ENCODE data around the gene MAST4.

MAST4 gene

DNA sequence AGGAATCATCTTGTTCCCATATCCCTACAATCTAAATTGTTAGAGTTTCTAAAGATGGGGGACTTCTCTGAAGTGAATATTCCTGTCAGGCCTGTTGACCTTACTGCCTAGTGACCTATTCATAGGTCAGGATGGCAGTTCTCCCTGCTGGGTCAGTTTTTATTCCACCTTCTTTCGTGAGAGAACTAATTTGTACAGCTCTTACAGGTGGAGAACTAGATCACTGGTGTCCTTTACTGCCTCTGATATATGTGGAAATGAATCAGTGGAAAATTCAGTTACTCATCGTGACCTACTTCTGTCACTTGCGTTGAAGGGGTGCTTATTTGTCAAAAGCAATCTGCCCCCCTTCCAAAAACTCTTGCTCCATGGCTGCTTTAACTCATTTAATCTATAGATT is 435.5 kb downstream of the MAST4 start:
- no peak for DNase-seq (ENCODE audit: low read depth in 2 of 3, low spot score in 2 of 3)

DNA sequence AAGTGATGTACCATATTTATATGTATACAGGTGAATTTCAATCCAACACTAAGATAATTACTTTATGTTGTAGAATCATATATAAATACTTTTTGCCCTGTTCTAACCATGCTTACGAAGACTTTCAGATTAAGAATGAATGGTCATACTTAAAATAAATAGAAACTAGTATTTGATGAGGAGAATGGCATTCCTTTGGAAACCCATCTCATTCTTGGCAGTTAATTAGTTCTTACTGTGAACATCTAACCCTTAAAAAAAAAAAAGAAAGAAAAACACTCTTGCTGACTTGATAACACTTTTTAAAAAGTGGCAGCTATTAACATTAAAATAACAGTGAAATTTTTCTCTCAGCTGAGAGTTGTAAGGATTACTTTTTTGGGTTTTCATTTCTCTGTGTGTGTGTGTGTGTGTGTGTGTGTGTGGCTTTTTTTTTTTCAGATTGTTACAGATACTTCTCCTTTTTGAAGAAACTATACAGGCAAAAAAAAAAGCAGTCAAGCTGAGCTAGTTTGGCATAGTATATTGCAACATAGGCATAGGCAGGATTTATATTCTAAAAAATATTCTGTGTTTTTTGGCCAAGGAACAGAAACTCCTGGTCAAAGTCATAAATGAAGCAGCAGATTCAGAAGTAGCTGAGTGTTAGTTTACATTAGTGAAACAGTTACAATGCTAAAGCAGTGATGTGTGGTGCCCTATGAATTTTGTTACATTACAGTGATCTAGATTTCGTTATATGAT is 436.9 kb downstream of the MAST4 start:
- no peak for DNase-seq (ENCODE audit: low read depth in 2 of 3, low spot score in 2 of 3)

DNA sequence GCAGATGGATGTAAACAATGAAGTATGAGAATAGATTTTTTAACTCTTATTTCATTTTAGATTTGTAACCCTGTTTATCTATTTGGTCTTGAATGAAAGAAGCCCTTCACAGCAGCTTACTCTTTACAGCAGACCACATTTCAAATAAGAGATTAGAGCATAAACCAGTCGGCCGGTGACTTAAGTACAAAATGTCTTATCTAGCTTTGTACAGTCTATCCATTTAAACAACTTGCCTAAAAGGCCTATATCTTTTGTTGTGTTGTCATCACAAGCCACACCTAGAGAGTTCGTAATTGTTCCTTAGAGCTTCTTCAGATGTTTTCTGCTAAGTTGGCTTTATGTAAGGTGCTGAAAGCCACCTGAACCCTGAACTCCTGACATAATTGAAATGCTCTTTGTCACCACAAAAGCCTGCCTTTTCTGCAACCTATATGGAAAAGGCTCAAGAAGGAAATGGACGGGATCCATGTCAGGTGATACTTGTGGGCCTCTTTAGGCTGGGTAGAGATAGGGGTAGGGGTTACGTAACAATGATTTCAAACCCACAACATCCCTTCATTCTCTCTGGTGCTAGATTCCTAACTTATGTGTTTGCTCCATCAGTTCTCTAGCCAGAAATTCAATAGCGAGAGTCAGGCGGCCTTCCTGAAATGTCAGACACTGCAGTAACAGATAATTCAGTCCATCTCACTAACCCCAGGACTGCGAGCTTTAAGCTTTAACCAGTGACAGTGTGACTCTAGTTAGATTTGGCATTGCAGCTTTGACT is 437.9 kb downstream of the MAST4 start:
- no peak for DNase-seq (ENCODE audit: low read depth in 2 of 3, low spot score in 2 of 3)

DNA sequence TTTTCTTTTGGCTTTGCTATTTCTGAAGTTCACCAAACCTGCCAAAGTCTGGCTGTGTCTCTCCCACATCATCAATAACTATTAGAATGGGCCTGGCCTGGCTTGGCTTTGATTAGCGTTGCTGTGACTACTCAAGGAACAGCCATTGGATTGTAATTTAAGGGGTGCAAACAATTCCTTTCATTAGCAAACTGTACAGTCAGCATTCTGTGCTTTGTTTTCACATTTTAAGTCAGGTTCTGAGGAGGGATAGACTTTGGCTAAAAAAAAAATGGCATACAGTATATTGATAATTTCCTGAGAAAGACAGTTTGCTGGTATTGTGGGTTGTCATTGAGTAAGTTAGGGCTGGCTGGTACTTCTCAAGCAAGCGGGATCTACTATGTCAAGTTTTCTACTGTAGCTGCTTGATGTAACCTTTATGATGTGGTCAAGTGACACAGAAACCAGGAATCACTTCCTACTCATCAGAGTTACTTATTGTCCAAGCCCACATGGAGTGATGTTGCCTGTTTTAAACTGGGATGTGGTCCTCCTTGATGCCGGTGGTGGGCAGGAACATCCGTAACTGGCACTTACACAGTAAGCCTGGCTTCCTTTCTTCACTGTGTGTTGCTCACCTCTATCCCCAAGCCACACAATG is 439.0 kb downstream of the MAST4 start:
- DNase-seq (ENCODE audit: low read depth in 2 of 3, low spot score in 2 of 3) = no peak

DNA sequence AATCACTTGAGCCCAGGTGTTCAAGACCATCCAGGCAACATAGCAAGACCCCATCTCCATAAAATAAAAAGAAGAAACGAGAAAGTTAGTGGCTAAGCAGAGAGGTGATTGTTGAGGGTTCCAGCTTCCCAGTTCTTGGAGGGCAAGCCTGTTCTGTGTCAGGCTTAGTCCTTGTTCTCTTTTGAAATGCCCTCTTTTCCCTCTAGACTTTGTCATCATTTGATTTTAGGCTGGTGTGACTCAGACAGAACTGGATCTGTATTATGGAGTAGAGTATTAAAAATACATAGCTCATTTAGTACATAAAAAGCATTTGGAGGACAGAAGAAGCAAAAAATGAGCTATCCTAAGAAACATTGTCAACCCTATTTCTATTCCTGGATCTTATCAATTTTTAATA is 441.0 kb downstream of the MAST4 start:
- no peak for DNase-seq (ENCODE audit: low read depth in 2 of 3, low spot score in 2 of 3)

DNA sequence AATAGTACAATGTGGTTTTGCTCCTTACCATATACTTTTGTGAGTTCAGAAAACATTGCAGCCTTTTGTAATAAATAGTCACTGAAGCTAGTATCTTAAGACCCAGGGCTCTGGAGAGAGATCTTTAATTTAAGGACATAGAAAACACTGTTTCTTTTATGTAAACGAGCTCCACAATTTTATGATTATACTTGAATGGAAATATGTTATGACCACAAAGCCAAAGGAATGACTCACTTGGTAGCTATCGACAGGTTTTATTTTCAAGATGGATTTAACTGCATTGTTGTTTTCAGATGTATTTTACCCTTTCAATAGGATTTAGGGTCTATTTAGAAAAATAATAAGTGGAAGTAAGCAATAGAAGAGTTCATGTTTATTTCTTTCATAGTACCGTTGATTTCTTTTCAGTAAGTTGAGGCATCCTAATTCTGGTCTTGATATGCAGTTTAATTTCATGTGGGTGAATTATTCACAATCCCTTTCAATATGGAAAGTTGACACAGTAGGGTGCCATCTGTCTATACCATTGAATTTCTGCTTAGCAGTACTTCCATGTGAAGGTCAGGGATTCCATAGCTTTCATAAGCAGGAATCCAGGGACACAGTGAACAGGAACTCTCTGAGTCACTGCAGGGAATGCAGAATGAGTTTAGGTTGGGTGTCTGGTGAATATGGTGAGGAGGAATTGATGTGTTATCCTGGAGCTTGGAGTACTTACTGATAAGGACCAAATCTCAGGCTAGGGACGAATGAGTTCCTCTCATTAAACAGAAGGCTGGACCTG is 442.8 kb downstream of the MAST4 start:
- DNase-seq (ENCODE audit: low read depth in 2 of 3, low spot score in 2 of 3) = no peak

DNA sequence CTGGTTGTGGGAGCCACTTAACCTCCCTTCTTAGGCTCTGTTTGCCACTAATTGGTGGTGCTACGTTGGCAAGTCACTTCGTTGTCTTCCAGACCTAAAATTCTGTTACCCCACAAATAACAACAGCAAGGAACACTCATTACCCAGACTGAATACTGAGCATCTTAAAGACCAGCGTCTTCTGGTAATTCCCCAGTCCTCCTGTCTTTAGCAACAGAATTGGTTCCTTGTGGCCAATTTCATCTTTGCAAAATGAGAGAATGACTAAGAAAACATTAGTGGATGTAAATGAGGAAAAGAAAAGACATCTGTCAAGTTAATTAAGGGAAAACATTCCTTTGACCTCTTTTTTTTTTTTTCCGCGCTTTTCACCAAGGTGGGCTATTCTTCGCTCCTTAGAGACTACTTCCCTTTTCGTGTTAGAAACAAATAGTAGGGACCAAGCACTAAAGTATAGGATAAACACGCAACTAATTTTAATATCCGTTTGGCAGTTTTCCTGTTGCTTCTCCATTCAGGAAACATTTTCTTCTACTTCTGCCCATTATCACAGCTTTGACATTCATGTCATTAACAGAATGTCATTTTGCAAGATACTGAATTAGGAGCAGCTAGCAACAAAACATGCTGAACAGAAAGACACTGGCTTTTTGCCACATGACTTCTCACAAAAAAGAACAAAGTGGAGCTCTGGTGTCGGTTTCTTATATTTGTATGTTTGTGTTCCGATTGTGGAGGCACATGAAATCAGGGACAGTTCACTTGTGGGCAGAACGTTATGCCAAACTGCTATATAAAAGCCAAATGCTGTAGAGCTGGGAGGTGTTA is 446.2 kb downstream of the MAST4 start:
- no peak for DNase-seq (ENCODE audit: low read depth in 2 of 3, low spot score in 2 of 3)

DNA sequence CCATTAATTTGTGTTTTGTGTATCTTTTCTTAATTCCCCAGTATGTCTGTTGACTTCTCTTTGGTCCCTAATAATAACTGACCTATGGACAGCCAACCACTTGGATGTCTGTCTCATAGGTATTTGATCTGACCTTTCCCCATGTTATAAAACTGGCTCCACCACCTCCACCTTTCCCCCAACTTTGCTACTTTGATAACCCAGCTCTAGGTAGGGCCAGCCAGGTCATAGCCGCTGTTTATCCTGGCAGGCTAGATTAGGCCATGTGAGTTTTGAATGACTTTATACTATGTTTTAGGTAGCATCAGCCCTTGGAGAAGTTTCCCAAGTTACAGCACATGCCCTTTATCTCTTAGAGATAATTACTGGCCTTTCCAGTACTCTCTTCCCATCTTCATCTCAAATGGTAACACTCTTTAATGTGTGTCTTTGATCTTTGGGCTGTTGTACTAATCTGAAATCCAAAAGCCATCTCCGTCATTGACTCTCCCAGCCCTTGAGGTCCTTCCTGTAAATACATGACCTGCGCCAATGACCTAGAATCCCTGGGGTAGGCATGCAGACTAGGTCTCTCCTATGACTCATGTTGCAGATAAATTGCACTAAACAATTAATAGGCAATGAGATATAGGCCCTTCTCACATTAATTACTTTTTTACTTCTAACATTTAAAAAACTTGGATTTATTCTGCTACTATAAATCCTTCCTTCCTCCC is 447.8 kb downstream of the MAST4 start:
- DNase-seq (ENCODE audit: low read depth in 2 of 3, low spot score in 2 of 3) = no peak

DNA sequence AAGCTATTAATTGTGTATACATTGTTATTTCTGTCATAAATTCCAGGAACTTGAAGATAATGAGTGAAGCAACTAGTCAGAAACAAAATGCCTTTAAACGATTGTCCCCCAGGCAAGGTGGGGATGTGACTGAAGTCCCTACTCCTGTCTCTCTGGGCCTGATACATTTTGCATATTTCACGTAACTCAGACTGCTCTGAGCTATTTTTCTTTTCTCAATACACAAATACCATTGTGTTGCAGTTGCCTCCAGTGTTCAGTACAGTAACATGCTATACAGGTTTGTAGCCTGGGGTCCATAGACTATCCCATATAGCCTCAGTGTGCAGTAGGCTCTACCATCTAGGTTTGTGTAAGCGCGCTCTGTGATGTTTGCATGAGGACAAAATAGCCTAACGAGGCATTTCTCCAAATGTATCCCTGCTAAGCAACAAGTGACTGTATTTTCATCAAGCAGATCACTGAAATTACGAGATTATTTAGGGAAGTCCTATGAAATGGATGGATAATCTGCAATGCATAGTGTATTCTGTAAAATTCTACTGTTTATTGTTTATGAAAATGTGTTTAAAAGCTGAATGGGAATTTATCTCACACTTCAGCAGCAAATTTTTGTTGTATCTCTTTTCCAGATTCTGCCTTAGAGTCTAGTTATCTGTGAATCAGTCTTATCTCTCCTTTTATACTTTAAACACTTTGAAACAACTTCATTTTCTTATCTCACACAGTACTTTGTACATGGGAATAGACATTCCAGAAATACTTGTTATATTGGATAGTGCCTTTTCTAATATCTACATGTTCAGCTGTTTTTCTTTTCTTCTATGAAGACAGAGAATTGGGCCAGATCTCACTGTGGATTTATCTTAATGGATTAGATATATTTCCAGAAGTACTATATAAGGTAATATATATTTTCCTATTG is 449.9 kb downstream of the MAST4 start:
- DNase-seq (ENCODE audit: low read depth in 2 of 3, low spot score in 2 of 3) = no peak

DNA sequence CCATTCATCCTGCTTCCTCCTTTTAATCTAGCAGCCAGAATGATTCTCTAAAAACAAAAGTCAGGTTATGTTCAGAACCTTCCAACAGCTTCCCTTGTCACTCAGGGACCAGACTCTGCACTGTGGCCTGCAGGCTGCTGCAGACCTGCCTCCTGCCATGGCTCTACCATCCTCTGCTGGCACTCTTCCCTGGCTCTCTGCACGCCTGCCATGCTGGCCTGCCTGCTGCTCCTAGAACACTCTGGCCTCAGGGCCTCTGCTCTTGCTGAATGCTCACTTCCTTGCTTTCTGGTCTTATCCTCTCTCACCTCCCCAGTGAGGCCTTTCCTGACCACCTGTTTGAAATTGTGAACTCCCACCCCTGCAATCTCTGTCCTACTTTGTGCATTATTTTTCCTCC is 451.0 kb downstream of the MAST4 start:
- no peak for DNase-seq (ENCODE audit: low read depth in 2 of 3, low spot score in 2 of 3)

DNA sequence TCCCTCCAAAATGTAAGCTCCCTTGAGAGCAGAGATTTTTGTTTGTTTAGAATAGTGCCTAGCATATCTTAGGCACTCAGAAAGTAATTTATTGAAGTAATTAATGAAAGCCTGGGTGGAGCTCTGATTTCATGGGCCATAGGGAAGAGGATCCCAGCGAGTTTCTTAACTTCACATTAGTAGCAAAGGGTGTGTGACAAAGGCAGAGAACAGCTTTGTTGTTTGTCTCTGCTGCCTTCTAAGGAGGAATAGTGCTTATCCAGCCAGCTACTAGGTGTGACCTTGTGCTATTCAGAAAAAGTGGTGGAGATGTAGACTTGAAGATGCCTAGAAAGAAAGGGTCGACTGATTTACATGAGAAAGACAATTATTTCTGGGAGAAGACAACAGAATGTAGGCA is 451.4 kb downstream of the MAST4 start:
- no peak for DNase-seq (ENCODE audit: low read depth in 2 of 3, low spot score in 2 of 3)

DNA sequence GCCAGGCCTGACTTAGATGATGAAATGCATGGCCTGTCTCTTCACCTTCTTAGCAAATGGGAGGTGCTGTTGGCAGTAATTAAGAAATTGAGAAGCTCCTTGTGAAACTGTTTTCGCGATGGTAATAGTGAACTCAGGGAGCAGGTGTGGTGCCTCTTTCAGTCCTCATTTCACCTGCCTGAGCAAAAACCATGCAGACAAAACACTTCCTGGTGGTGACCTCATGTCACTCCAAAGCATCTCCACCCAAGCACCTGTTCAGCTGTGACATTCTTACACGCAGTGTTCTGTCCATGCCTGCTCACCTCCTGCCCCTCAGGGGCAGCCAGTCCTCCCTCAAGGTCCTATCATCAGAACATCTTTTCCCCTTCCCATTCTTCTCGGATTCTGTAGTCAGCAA is 453.9 kb downstream of the MAST4 start:
- DNase-seq (ENCODE audit: low read depth in 2 of 3, low spot score in 2 of 3) = no peak

DNA sequence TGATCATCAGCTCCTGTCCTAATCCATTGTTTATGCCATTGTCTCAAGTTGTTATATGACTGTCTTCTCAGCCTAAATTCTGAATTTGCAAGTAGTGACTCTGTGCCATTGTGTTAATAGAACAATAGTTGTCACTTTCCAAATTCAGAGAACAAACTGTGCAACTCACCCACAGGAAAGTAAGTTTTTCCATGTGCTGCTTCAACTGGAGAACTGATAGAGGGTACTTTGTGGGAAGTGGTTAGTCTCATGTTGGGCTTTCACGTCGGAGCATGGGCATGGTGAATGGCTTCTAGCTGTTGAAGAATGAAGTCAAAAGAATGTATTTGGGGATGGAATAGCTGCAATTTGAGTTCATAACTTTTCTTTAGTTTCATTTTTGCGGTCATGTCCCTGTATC is 454.4 kb downstream of the MAST4 start:
- DNase-seq (ENCODE audit: low read depth in 2 of 3, low spot score in 2 of 3) = no peak

DNA sequence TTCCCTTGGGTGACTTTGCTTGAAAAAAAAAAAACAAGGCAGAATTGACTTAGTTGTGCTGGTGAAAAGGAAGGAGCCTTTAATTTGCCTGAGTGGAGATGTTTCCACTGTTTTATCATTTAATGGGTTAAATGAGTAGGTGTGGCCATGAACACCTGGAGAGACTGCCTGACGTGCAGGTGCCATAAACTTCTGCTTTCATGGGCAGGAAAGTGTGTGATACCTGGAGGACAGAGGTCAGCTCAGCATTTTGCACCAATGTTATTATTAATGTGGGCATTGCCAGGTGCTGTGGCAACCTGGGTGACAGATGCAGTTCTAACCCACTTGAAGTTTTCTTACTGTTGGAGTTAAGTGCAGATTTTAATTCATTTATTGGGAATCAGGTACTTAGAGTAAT is 455.0 kb downstream of the MAST4 start:
- DNase-seq (ENCODE audit: low read depth in 2 of 3, low spot score in 2 of 3) = no peak

DNA sequence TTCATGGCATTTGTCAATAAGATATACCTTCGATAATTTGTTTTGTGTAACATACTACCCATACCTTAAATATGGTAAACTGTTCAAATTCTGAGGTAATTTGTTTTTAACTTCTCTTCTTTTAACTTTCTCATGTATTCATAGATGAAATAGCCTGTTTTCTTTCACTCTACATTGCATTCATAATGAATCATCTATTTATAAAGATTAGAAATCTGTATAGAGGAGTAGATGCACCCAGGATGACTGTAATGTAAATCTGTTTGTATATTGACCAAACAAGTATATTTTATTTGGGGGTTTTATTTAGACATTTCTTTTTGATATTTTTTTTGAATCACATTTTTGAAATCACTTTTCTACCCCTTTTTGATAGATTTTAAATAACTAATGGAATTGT is 455.8 kb downstream of the MAST4 start:
- DNase-seq (ENCODE audit: low read depth in 2 of 3, low spot score in 2 of 3) = no peak

DNA sequence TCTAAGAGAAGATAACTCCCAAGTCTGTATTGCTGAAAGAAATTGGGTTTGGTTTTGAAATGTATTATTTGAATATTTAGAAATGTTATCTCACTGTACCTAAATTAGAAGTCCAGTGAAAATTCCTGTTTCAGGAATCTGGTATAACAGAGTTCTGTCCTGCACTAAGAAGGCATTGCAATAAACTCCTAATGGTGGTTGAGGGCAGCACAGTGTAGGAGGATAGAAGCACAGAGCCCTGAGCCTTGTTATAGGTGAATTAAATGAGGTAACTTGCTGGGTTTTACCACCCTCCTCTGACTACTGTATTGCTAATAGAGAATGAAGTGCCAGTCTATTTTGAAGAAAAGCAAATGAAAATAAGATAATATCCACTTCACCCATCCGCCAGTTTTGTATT is 457.0 kb downstream of the MAST4 start:
- no peak for DNase-seq (ENCODE audit: low read depth in 2 of 3, low spot score in 2 of 3)

DNA sequence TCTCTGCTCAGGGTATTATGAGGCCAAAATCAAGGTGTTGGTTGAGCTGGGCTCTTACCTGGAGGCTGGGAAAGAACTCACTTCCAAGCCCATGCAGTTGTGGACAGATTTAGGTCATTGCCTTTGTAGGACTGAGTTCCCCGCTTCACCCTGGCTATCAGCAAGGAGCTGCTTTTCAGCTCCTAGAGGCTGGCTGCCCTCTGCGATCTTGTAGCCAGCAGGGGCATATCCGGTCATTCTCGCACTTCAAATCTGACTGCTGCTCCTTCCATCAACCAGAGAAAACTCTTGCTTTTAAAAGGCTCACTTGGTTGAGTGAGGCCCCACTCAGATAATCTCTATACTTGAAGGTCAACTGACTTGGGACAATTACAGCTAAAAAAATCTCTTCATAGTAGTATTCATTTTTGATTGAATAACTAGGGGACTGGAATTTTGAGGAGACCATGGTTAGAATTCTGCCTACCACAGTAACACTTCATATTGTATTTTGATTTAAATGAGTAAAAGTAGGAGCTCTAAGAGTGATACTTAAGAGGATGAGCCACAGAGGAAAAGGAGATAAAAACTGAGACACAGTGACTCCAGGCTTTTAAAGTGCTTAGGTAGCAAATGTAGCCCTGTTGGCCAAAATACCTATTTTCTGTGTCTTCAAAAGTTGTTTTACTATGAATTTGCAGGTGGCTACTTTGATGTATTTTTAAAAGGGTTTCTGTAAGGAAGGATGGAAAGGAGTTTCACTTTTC is 463.0 kb downstream of the MAST4 start:
- no peak for DNase-seq (ENCODE audit: low read depth in 2 of 3, low spot score in 2 of 3)
